H9 (cell line): Measurements from ENCODE around the gene KLK1. TPM values are rescaled to one million over a fixed set of nuclear protein-coding genes. Genes with fewer than 3 reads are reported as not detected.

Experiments
- DNase-seq: peaks from one replicate; pipeline ENCODE4 v3.0.0-alpha.2; 2017
- H2AFZ ChIP-seq: one replicate; pipeline ENCODE4 v1.6.1; 2013; ENCODE audit warnings: mild to moderate bottlenecking, low read length, control low read depth, moderate library complexity
- H2AK5ac ChIP-seq: 2 replicates; pipeline ENCODE4 v1.6.1; 2013; ENCODE audit warnings: low read length, control low read depth, mixed read lengths; ENCODE audit not compliant: insufficient read length
- H2BK120ac ChIP-seq: one replicate; pipeline ENCODE4 v1.6.1; 2013; ENCODE audit warnings: low read depth, mild to moderate bottlenecking, low read length, control low read depth, inconsistent platforms; ENCODE audit not compliant: poor library complexity, severe bottlenecking
- H2BK12ac ChIP-seq: 2 replicates; pipeline ENCODE4 v1.6.1; 2013; ENCODE audit warnings: low read length, control low read depth, mixed read lengths, low read depth; ENCODE audit not compliant: insufficient read length
- H2BK15ac ChIP-seq: 2 replicates; pipeline ENCODE4 v1.6.1; 2013; ENCODE audit warnings: low read depth, low read length, control low read depth
- H2BK20ac ChIP-seq: one replicate; pipeline ENCODE4 v1.6.1; 2013; ENCODE audit warnings: low read depth, mild to moderate bottlenecking, low read length, control low read depth, inconsistent platforms; ENCODE audit not compliant: poor library complexity, severe bottlenecking
- H2BK5ac ChIP-seq: 2 replicates; pipeline ENCODE4 v1.6.1; 2013; ENCODE audit warnings: low read length, control low read depth, mixed read lengths; ENCODE audit not compliant: insufficient read length
- H3K14ac ChIP-seq: 2 replicates; pipeline ENCODE4 v1.6.1; 2013; ENCODE audit warnings: low read length, control low read depth; ENCODE audit not compliant: insufficient read depth
- H3K18ac ChIP-seq: 2 replicates; pipeline ENCODE4 v1.6.1; 2013; ENCODE audit warnings: low read depth, mild to moderate bottlenecking, mixed read lengths, low read length, control low read depth; ENCODE audit not compliant: insufficient read length
- H3K23ac ChIP-seq: 2 replicates; pipeline ENCODE4 v1.6.1; 2013; ENCODE audit warnings: low read length, control low read depth, mixed read lengths, low read depth; ENCODE audit not compliant: insufficient read length
- H3K23me2 ChIP-seq: 2 replicates; pipeline ENCODE4 v1.6.1; 2013; ENCODE audit warnings: low read depth, mild to moderate bottlenecking, mixed read lengths, low read length, control low read depth; ENCODE audit not compliant: insufficient read length, poor library complexity, severe bottlenecking
- H3K27ac ChIP-seq: 2 replicates; pipeline ENCODE4 v1.5.1; 2013; ENCODE audit warnings: low read length, control low read depth, mixed read lengths, low read depth; ENCODE audit not compliant: insufficient read length
- H3K27me3 ChIP-seq: 2 replicates; pipeline ENCODE4 v1.6.1; 2013; ENCODE audit warnings: low read length, control low read depth, inconsistent platforms; ENCODE audit not compliant: insufficient read depth
- H3K4ac ChIP-seq: 2 replicates; pipeline ENCODE4 v1.6.1; 2013; ENCODE audit warnings: low read depth, mild to moderate bottlenecking, control low read depth, inconsistent platforms, low read length, moderate library complexity
- H3K4me1 ChIP-seq: 2 replicates; pipeline ENCODE4 v1.6.1; 2013; ENCODE audit warnings: low read length, control low read depth, inconsistent platforms; ENCODE audit not compliant: insufficient read depth
- H3K4me2 ChIP-seq: 2 replicates; pipeline ENCODE4 v1.6.1; 2013; ENCODE audit warnings: low read length, control low read depth, mixed read lengths; ENCODE audit not compliant: insufficient read length, insufficient read depth
- H3K56ac ChIP-seq: 2 replicates; pipeline ENCODE4 v1.6.1; 2013; ENCODE audit warnings: low read depth, mild to moderate bottlenecking, mixed read lengths, low read length, control low read depth; ENCODE audit not compliant: insufficient read length
- H3K79me1 ChIP-seq: 2 replicates; pipeline ENCODE4 v1.6.1; 2013; ENCODE audit warnings: low read depth, mild to moderate bottlenecking, moderate library complexity, low read length, control low read depth, inconsistent platforms; ENCODE audit not compliant: insufficient read depth, poor library complexity, severe bottlenecking
- H3K79me2 ChIP-seq: 2 replicates; pipeline ENCODE4 v1.6.1; 2013; ENCODE audit warnings: low read length, control low read depth, inconsistent platforms; ENCODE audit not compliant: insufficient read depth
- H3K9ac ChIP-seq: 2 replicates; pipeline ENCODE4 v1.6.1; 2013; ENCODE audit warnings: low read length, control low read depth, mixed read lengths; ENCODE audit not compliant: insufficient read length; ENCODE audit errors: extremely low read depth
- H3K9me3 ChIP-seq: one replicate; pipeline ENCODE4 v1.6.1; 2013; ENCODE audit warnings: low read depth, low read length, inconsistent platforms; ENCODE audit not compliant: control insufficient read depth
- H3T11ph ChIP-seq: one replicate; pipeline ENCODE4 v1.6.1; 2013; ENCODE audit warnings: mild to moderate bottlenecking, low read length, control low read depth, inconsistent platforms
- H4K20me1 ChIP-seq: one replicate; pipeline ENCODE4 v1.6.1; 2013; ENCODE audit not compliant: control insufficient read depth, insufficient read length, insufficient read depth
- H4K5ac ChIP-seq: 2 replicates; pipeline ENCODE4 v1.6.1; 2013; ENCODE audit warnings: low read depth, mild to moderate bottlenecking, mixed read lengths, low read length, control low read depth; ENCODE audit not compliant: insufficient read length
- H4K8ac ChIP-seq: replicated peaks from 2 replicates; pipeline ENCODE4 v1.6.1; 2013; ENCODE audit warnings: low read length, control low read depth, mixed read lengths, low read depth; ENCODE audit not compliant: insufficient read length
- H4K91ac ChIP-seq: 2 replicates; pipeline ENCODE4 v1.6.1; 2013; ENCODE audit warnings: low read depth, mild to moderate bottlenecking, moderate library complexity, mixed read lengths, low read length, control low read depth; ENCODE audit not compliant: insufficient read length
- H3K27ac Mint-ChIP-seq, 3 experiments: 2 replicates in 2 of 3; 3 replicates in 1 of 3; pipeline ENCODE4 v1.8.0; 2020 to 2021; ENCODE audit warnings: mixed read lengths in 3 of 3, mild to moderate bottlenecking in 1 of 3, moderate library complexity in 1 of 3
- H3K27me3 Mint-ChIP-seq: 2 replicates; pipeline ENCODE4 v1.8.0; 2021; ENCODE audit warnings: low read depth, mild to moderate bottlenecking, moderate library complexity, mixed read lengths
- H3K36me3 Mint-ChIP-seq, 3 experiments: 2 replicates in 2 of 3; 3 replicates in 1 of 3; pipeline ENCODE4 v1.8.0; 2020 to 2021; ENCODE audit warnings: low read depth in 3 of 3, mixed read lengths in 3 of 3; ENCODE audit not compliant: insufficient read depth in 1 of 3
- H3K4me1 Mint-ChIP-seq, 2 experiments: 2 replicates each; pipeline ENCODE4 v1.8.0; 2020; ENCODE audit warnings: mixed read lengths in 2 of 2
- H3K4me3 Mint-ChIP-seq, 2 experiments: 2 replicates in 1 of 2; 3 replicates in 1 of 2; pipeline ENCODE4 v1.8.0; 2020 to 2021; ENCODE audit warnings: mild to moderate bottlenecking in 2 of 2, mixed read lengths in 2 of 2, moderate library complexity in 1 of 2
- H3K9me3 Mint-ChIP-seq, 2 experiments: 2 replicates in 1 of 2; 3 replicates in 1 of 2; pipeline ENCODE4 v1.8.0; 2020; ENCODE audit warnings: mild to moderate bottlenecking in 2 of 2, mixed read lengths in 2 of 2, moderate library complexity in 1 of 2
- CTCF ChIP-seq: fragments of 200-600 bp; sonication (generic); conservative IDR thresholded peaks from 3 replicates; pipeline ENCODE4 v1.8.0; 2021; ENCODE audit warnings: antibody characterized with exemption, mild to moderate bottlenecking
- WGBS: extraction: QIAGEN DNeasy Blood & Tissue Kit; methylation state at CpG from one replicate; pipeline ENCODE4 v1.1.7; 2013; ENCODE audit warnings: missing lambda C conversion rate, low lambda C conversion rate, mixed read lengths; ENCODE audit not compliant: insufficient read length; ENCODE audit errors: extremely low coverage; 5-methylcytosine and 5-hydroxymethylcytosine counted together
- total RNA-seq: library from RNA; stranded (reverse); gene quantifications from 2 replicates; pipeline ENCODE4 v1.2.1, GENCODE V29; 2021

KLK1 gene
- total RNA-seq, 1 experiment from 2014 or later: 2.3 TPM

DNA sequence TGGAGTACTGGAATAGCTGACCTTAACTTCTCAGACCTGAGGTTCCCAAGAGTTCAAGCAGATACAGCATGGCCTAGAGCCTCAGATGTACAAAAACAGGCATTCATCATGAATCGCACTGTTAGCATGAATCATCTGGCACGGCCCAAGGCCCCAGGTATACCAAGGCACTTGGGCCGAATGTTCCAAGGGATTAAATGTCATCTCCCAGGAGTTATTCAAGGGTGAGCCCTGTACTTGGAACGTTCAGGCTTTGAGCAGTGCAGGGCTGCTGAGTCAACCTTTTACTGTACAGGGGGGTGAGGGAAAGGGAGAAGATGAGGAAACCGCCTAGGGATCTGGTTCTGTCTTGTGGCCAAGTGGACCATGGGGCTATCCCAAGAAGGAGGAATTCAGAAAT, 37.4 kb upstream of the KLK1 start:
- Histone ChIP-seq H3K4ac (no peak overlapping the region), H2AK5ac (no peak overlapping the region), H4K5ac (no peak overlapping the region), H3K23ac (no peak overlapping the region), H4K20me1 (no peaks in the 10 kb centered on the region), H2BK15ac (no peak overlapping the region), H3K9ac (no peak overlapping the region), H4K8ac (no peak overlapping the region), H3K79me2 (no peaks in the 10 kb centered on the region), H3K14ac (no peak overlapping the region), H3K23me2 (no peaks in the 10 kb centered on the region), H2BK12ac (no peak overlapping the region), H3K4me2 (no peak overlapping the region), H2BK120ac (no peak overlapping the region), H3K56ac (no peak overlapping the region), H4K91ac (no peak overlapping the region), H3K27me3 (no peaks in the 10 kb centered on the region), H3K4me1 (peaks cover 8% of the 10 kb centered on the region; the same call in 1 of the 2 replicates), H2BK5ac (no peak overlapping the region), H3K18ac (no peak overlapping the region), H3K79me1 (no peaks in the 10 kb centered on the region), H2BK20ac (no peak overlapping the region), H2AFZ (no peak overlapping the region), H3K9me3 (no peaks in the 10 kb centered on the region), H3K27ac (no peak overlapping the region), H3T11ph (no peak overlapping the region)
- H3K4me1 Mint-ChIP-seq: peaks cover 12 to 21% of the 10 kb centered on the region in 2 experiments
- H3K27me3 Mint-ChIP-seq: peaks cover 72% of the 10 kb centered on the region
- peaks cover 3 to 4% of the 10 kb centered on the region in 2 experiments; a peak in 2 of 5 replicates for H3K9me3 Mint-ChIP-seq
- no peak for DNase-seq
- no peak overlapping the region for H3K27ac Mint-ChIP-seq
- H3K36me3 Mint-ChIP-seq: no peaks in the 10 kb centered on the region; a peak in 1 of 7 replicates
- no CpG with 5 or more reads among the region's 5 CpGs for WGBS
- no peak overlapping the region for H3K4me3 Mint-ChIP-seq
- no peak for TF ChIP-seq CTCF
